Testis (tissue), 3 donors: ENCODE data around the gene MAPKBP1. TPM values are rescaled to one million over a fixed set of nuclear protein-coding genes. Genes with fewer than 3 reads are reported as not detected.

Experiments used
- DNase-seq: peaks from one replicate; pipeline ENCODE4 v3.0.0-alpha.2; 2019
- H3K27ac ChIP-seq, 2 donors: fragments of 200-600 bp; sonication (generic); one replicate each; pipeline ENCODE4 v1.5.1; 2019
- H3K27me3 ChIP-seq: fragments of 200-600 bp; sonication (generic); one replicate; pipeline ENCODE4 v1.5.1; 2019
- H3K36me3 ChIP-seq: fragments of 200-600 bp; sonication (generic); one replicate; pipeline ENCODE4 v1.5.1; 2017; ENCODE audit warnings: low read depth; ENCODE audit errors: missing control alignments
- H3K4me1 ChIP-seq: fragments of 200-600 bp; sonication (generic); one replicate; pipeline ENCODE4 v1.5.1; 2019
- H3K4me3 ChIP-seq, 2 donors: fragments of 200-600 bp; sonication (generic); one replicate each; pipeline ENCODE4 v1.5.1; 2017 to 2019
- H3K9me3 ChIP-seq: fragments of 200-600 bp; sonication (generic); one replicate; pipeline ENCODE4 v1.5.1; 2017
- POLR2A ChIP-seq: fragments of 450-650 bp; IDR thresholded peaks from one replicate; pipeline ENCODE4 v1.6.1; 2017; ENCODE audit warnings: antibody characterized with exemption, mild to moderate bottlenecking, moderate library complexity
- WGBS, 2 donors: methylation state at CpG; one replicate each; pipeline ENCODE4 v1.1.5; 2018; 5-methylcytosine and 5-hydroxymethylcytosine counted together
- intact Hi-C: fragments of 100-400 bp; cut with DNase I; formaldehyde crosslinking; loops from one replicate; pipeline ENCODE4 v1.15.1; 2023; ENCODE audit warnings: low total_unique reads
- polyA plus RNA-seq: library from polyadenylated mRNA; stranded (reverse); fragments of 350-450 nt; fragmentation: Illumina TruSeq; extraction: RNeasy Lipid Tissue Mini Kit (QIAGEN cat#74804); gene quantifications from one replicate; pipeline ENCODE4 v1.2.3, GENCODE V29; 2014; ENCODE audit warnings: low read depth, low replicate concordance; ENCODE audit not compliant: insufficient read depth
- total RNA-seq, 2 donors: library from RNA; depleted of rRNA; stranded (reverse); fragments of >200 nt; gene quantifications; one replicate each; pipeline ENCODE4 v1.2.3, GENCODE V29; 2016
- TF ChIP-seq, protein P1 (sequence below), 3 experiments: fragments of 450-650 bp in 2 of 3; fragments of 200-600 bp in 1 of 3; sonication (generic) in 1 of 3; IDR thresholded peaks; one replicate each; pipeline ENCODE4 v1.5.1; 2016 to 2019; ENCODE audit warnings: antibody characterized with exemption in 3 of 3, mild to moderate bottlenecking in 2 of 3, moderate library complexity in 1 of 3

The MAPKBP1 gene
- total and polyA plus RNA-seq, 3 donors from 2014 or later = 76.2 to 159 (median 156) TPM

DNA sequence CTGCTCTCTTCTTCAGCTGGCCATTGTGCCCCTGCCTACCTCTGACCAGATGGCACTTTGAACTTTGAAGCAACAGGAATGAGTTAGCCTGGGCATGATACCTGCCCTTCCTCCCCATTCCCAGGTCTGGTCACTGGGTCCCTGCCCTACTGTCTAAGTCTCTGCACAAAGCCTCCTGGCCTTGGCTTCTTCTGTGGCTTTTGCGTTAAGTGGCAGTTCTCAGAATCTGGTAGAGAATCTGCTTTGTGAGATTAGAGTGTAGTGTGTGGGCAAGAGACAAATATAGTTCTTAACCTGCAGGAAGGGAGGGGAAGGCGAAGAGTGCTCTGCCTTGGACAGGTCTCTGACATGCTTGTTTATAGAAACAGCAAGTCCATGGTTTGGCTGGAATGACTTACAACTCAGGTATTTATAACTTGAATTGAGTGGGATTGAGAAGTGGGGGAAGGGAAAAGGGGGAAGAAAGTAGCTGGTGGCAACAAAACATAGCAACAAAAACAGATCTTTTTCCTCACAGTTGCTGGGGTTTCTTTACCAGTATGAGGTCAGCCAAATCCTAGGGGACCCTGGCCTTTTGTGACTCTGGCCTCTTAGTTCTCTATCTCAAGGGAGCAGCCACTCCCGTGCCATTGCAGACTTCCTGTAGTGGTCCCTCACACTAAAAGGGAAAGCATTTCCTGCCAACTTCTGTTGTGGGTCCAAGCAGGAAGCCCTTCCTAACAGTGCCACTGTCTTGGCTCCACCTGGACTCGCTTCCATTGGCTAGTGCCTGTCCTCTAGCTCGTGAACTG, 16.7 kb downstream of the MAPKBP1 start:
- Histone ChIP-seq H3K36me3 (no peaks in the 10 kb centered on the region), H3K27me3 (no peaks in the 10 kb centered on the region), H3K9me3 (no peaks in the 10 kb centered on the region), H3K4me1 (peaks cover 61% of the 10 kb centered on the region), H3K27ac (peak overlapping the region in 1 of 2 donors; percentile 9), H3K4me3 (no peak overlapping the region)
- WGBS, 2 donors = 59 to 67% methylated on average over 4 to 5 of the region's 5 CpGs
- intact Hi-C loops = no loop called here
- TF ChIP-seq POLR2A = no peak
- TF ChIP-seq, protein P1, sequence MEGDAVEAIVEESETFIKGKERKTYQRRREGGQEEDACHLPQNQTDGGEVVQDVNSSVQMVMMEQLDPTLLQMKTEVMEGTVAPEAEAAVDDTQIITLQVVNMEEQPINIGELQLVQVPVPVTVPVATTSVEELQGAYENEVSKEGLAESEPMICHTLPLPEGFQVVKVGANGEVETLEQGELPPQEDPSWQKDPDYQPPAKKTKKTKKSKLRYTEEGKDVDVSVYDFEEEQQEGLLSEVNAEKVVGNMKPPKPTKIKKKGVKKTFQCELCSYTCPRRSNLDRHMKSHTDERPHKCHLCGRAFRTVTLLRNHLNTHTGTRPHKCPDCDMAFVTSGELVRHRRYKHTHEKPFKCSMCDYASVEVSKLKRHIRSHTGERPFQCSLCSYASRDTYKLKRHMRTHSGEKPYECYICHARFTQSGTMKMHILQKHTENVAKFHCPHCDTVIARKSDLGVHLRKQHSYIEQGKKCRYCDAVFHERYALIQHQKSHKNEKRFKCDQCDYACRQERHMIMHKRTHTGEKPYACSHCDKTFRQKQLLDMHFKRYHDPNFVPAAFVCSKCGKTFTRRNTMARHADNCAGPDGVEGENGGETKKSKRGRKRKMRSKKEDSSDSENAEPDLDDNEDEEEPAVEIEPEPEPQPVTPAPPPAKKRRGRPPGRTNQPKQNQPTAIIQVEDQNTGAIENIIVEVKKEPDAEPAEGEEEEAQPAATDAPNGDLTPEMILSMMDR (IDR thresholded peaks at IDR 0.05) = no peak
- DNase-seq = no peak

DNA sequence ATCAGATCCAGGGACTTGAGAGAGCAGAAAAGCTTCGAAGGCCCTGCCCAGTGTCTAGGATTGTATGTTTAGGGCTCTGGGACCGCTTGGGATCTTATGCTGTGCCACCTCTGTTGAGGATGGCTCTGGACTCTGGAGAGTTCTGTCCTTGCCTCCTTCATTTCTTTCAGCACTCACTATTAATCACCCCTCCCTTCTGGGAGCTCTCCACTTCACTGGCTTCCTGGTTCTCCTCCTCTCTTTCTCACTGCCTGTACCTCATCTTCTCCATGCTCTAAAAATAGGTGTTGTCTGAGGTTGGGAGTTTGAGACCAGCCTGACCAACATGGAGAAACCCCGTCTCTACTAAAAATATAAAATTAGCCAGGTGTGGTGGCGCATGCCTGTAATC, 17.3 kb downstream of the MAPKBP1 start:
- 90 to 91% methylated on average over 4 of the region's 4 CpGs for WGBS, 2 donors
- no peaks in the 10 kb centered on the region for H3K27me3 ChIP-seq
- intact Hi-C loops = no loop called here
- TF ChIP-seq, protein P1 (IDR thresholded peaks at IDR 0.05) = no peak
- no peak for TF ChIP-seq POLR2A
- H3K4me3 ChIP-seq = no peak overlapping the region
- no peaks in the 10 kb centered on the region for H3K9me3 ChIP-seq
- H3K4me1 ChIP-seq = peaks cover 67% of the 10 kb centered on the region
- peak overlapping the region in 1 of 2 donors; percentile 9 for H3K27ac ChIP-seq
- DNase-seq = no peak
- H3K36me3 ChIP-seq = no peaks in the 10 kb centered on the region

DNA sequence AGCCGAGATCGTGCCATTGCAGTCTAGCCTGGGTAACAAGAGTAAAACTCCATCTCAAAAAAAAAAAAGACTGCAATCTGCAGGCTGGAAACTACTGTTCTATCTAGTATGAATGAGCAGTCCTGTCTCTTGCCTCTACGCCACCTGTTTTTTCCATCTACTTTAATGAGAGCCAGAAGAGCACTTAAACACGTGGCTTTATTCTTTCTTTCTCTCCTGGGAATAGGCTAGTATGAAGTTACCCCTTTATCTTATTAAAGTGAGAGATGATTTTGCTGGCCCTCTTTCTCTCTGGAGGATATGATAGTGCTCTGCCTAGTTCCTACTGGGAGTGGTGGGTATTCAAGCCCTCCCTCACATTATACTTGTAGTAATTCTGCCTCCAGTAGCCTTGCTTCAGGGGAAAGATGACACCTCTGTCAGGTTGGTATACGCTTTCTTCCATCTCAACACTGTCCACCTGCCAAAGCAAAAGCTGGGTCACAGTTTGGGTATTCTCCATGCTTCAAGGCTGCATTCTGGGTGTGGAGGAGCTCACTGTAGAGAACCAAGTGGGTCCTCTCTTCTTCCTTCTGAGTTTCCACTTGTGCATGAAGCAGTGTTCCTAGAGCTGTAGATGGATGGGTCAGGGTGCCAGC, 17.8 kb downstream of the MAPKBP1 start:
- no peaks in the 10 kb centered on the region for H3K27me3 ChIP-seq
- no peaks in the 10 kb centered on the region for H3K9me3 ChIP-seq
- no peaks in the 10 kb centered on the region for H3K36me3 ChIP-seq
- no peak overlapping the region for H3K27ac ChIP-seq
- DNase-seq = no peak
- H3K4me1 ChIP-seq = peaks cover 69% of the 10 kb centered on the region
- intact Hi-C loops = no loop called here
- 67 to 77% methylated on average over 5 of the region's 5 CpGs for WGBS, 2 donors
- TF ChIP-seq, protein P1 (IDR thresholded peaks at IDR 0.05) = no peak
- TF ChIP-seq POLR2A = no peak
- H3K4me3 ChIP-seq = no peak overlapping the region

DNA sequence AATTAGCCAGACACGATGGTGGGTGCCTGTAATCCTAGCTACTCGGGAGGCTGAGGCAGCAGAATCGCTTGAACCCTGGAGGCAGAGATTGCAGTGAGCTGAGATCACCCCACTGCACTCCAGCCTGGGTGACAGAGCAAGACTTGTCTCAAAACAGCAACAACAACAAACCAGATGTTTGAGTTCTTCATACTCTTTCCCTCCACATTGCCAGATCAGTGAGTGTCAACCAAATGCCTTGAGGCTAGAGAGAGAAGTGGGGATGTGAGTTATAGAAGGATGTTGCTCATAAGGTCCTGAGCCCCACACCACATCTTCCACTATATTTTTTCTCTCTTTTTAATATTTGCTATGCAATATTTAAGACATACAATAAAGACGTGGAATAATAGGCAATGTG, 19.8 kb downstream of the MAPKBP1 start:
- H3K36me3 ChIP-seq = no peaks in the 10 kb centered on the region
- no peak overlapping the region for H3K4me3 ChIP-seq
- no peak for DNase-seq
- H3K27ac ChIP-seq = no peak overlapping the region
- peaks cover 56% of the 10 kb centered on the region for H3K4me1 ChIP-seq
- 66 to 85% methylated on average over 4 of the region's 4 CpGs for WGBS, 2 donors
- no peaks in the 10 kb centered on the region for H3K9me3 ChIP-seq
- H3K27me3 ChIP-seq = no peaks in the 10 kb centered on the region
- intact Hi-C loops = no loop called here
- TF ChIP-seq, protein P1 (IDR thresholded peaks at IDR 0.05) = no peak
- TF ChIP-seq POLR2A = no peak
